Loucy (cell line): ENCODE measurements around the gene GRK1.

Experiments used
- EZH2phosphoT487 ChIP-seq: fragments of 200-600 bp; IDR thresholded peaks from 2 replicates; pipeline ENCODE4 v1.6.1; 2018; ENCODE audit warnings: antibody characterized with exemption, mild to moderate bottlenecking, moderate library complexity, borderline replicate concordance
- TF ChIP-seq, protein P1 (sequence below): fragments of 200-600 bp; sonication (generic); conservative IDR thresholded peaks from 2 replicates; pipeline ENCODE4 v1.5.1; 2014; ENCODE audit warnings: mild to moderate bottlenecking, antibody characterized with exemption, low read length

DNA sequence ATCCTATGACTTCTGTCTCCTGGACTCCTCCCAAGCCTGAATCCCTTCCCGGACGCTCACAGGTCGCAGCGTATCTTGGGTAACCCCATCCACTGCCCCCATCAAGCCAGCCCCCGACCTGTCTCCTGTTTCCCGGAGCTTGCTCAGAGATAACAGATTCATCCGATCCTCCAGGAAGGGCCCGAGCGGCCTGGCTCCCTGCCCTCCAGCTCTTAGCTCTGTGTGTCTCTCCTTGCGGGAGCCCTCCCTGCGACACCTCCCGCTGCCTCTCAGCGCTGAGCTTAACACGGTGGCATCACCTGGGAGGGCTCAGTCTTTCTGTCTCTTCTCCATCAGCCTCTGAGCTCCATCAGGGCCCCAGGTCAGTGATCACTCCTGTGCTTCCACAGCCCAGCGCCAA is 87.7 kb downstream of the GRK1 start:
- TF ChIP-seq, protein P1, sequence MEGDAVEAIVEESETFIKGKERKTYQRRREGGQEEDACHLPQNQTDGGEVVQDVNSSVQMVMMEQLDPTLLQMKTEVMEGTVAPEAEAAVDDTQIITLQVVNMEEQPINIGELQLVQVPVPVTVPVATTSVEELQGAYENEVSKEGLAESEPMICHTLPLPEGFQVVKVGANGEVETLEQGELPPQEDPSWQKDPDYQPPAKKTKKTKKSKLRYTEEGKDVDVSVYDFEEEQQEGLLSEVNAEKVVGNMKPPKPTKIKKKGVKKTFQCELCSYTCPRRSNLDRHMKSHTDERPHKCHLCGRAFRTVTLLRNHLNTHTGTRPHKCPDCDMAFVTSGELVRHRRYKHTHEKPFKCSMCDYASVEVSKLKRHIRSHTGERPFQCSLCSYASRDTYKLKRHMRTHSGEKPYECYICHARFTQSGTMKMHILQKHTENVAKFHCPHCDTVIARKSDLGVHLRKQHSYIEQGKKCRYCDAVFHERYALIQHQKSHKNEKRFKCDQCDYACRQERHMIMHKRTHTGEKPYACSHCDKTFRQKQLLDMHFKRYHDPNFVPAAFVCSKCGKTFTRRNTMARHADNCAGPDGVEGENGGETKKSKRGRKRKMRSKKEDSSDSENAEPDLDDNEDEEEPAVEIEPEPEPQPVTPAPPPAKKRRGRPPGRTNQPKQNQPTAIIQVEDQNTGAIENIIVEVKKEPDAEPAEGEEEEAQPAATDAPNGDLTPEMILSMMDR: no peak
- no peak for TF ChIP-seq EZH2phosphoT487
